ENCODE data around the gene ENTPD2. TPM values are rescaled to one million over a fixed set of nuclear protein-coding genes. Genes with fewer than 3 reads are reported as not detected.

Gene ENTPD2
- total RNA-seq, 1 donor from 2014 or later, result 0.19 TPM

GRCh38 chr9:137015976-137016375 is 37.9 kb downstream of the ENTPD2 start:
- H3K27ac Mint-ChIP-seq, result no peak overlapping the region

DNA sequence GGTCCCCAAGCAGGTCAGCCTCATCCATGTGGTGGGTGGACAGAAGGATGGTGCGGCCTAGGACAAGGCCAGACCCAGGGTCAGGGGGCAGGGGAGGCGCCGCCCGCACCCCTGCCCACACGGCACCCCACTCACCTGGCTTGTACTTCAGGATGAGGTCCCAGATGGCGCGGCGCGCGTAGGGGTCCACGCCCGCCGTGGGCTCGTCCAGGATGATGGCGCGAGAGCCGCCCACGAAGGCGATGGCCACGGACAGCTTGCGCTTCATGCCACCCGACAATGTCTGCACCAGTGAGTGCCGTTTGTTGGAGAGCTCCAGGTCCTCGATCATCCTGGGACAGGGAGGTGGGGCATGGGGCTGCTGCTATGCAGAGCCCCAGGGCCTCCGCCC is 38.3 kb downstream of the ENTPD2 start:
- H3K36me3 Mint-ChIP-seq (ENCODE audit: insufficient read depth), result peaks cover 1% of the 10 kb centered on the region
- no peaks in the 10 kb centered on the region for H3K27me3 Mint-ChIP-seq
- no peaks in the 10 kb centered on the region for H3K4me1 Mint-ChIP-seq (ENCODE audit: low read depth)
- TF ChIP-seq, protein P1, sequence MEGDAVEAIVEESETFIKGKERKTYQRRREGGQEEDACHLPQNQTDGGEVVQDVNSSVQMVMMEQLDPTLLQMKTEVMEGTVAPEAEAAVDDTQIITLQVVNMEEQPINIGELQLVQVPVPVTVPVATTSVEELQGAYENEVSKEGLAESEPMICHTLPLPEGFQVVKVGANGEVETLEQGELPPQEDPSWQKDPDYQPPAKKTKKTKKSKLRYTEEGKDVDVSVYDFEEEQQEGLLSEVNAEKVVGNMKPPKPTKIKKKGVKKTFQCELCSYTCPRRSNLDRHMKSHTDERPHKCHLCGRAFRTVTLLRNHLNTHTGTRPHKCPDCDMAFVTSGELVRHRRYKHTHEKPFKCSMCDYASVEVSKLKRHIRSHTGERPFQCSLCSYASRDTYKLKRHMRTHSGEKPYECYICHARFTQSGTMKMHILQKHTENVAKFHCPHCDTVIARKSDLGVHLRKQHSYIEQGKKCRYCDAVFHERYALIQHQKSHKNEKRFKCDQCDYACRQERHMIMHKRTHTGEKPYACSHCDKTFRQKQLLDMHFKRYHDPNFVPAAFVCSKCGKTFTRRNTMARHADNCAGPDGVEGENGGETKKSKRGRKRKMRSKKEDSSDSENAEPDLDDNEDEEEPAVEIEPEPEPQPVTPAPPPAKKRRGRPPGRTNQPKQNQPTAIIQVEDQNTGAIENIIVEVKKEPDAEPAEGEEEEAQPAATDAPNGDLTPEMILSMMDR (IDR thresholded peaks at IDR 0.05; ENCODE audit: unreplicated experiment), result no peak
- H3K27ac Mint-ChIP-seq, result no peak overlapping the region
- H3K9me3 Mint-ChIP-seq (ENCODE audit: low read depth), result no peaks in the 10 kb centered on the region
- DNase-seq (ENCODE audit: low spot score, unreplicated experiment), result no peak
- no peak overlapping the region for H3K4me3 Mint-ChIP-seq (ENCODE audit: low read depth)

More at GRCh38 chr9:137015976-137016375, 37.9 kb downstream of the ENTPD2 start:
- Mint-ChIP-seq H3K4me1 (ENCODE audit: low read depth) (no peaks in the 10 kb centered on the region), H3K36me3 (ENCODE audit: insufficient read depth) (peaks cover 1% of the 10 kb centered on the region), H3K9me3 (ENCODE audit: low read depth) (no peaks in the 10 kb centered on the region), H3K27me3 (no peaks in the 10 kb centered on the region), H3K4me3 (ENCODE audit: low read depth) (no peak overlapping the region)
- TF ChIP-seq, protein P1 (IDR thresholded peaks at IDR 0.05; ENCODE audit: unreplicated experiment), result no peak
- no peak for DNase-seq (ENCODE audit: low spot score, unreplicated experiment)

GRCh38 chr9:137014776-137015539 is 38.9 kb downstream of the ENTPD2 start:
- no peak for DNase-seq (ENCODE audit: low spot score, unreplicated experiment)
- Mint-ChIP-seq H3K27ac (no peak overlapping the region), H3K27me3 (no peaks in the 10 kb centered on the region), H3K36me3 (ENCODE audit: insufficient read depth) (peaks cover 1% of the 10 kb centered on the region), H3K4me3 (ENCODE audit: low read depth) (no peak overlapping the region), H3K9me3 (ENCODE audit: low read depth) (no peaks in the 10 kb centered on the region), H3K4me1 (ENCODE audit: low read depth) (no peaks in the 10 kb centered on the region)
- TF ChIP-seq, protein P1 (IDR thresholded peaks at IDR 0.05; ENCODE audit: unreplicated experiment), result no peak

DNA sequence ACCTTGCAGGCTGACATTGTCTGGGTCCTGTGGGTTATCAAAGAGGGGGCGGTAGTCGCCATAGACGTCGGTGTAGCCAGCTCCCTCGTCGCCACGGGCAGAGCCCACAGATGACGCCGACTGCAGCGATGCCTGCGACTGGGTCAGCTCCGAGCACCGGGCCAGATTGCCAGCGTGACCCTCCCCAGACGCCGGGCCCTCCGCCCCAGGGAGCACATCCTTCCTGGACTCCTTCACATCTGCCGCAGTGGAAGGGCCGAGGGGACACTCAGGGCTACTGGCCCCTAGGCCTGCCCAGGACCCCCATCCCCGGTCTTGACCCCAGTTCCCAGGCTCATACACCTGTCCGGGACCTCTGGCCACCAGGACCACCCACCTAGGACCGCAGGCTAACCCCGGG is 39.7 kb downstream of the ENTPD2 start:
- DNase-seq (ENCODE audit: low spot score, unreplicated experiment), result no peak
- Mint-ChIP-seq H3K9me3 (ENCODE audit: low read depth) (no peaks in the 10 kb centered on the region), H3K36me3 (ENCODE audit: insufficient read depth) (peaks cover 3% of the 10 kb centered on the region), H3K27ac (no peak overlapping the region), H3K4me3 (ENCODE audit: low read depth) (no peak overlapping the region), H3K27me3 (no peaks in the 10 kb centered on the region), H3K4me1 (ENCODE audit: low read depth) (no peaks in the 10 kb centered on the region)
- TF ChIP-seq, protein P1 (IDR thresholded peaks at IDR 0.05; ENCODE audit: unreplicated experiment), result no peak

- no peak for DNase-seq (ENCODE audit: low spot score, unreplicated experiment)
- TF ChIP-seq, protein P1 (IDR thresholded peaks at IDR 0.05; ENCODE audit: unreplicated experiment), result no peak
- H3K4me3 Mint-ChIP-seq (ENCODE audit: low read depth), result no peak overlapping the region
- H3K27ac Mint-ChIP-seq, result no peak overlapping the region
- H3K4me1 Mint-ChIP-seq (ENCODE audit: low read depth), result no peaks in the 10 kb centered on the region
- no peaks in the 10 kb centered on the region for H3K27me3 Mint-ChIP-seq
- no peaks in the 10 kb centered on the region for H3K9me3 Mint-ChIP-seq (ENCODE audit: low read depth)
- H3K36me3 Mint-ChIP-seq (ENCODE audit: insufficient read depth), result peaks cover 3% of the 10 kb centered on the region
Observed at GRCh38 chr9:137013571-137013940, 40.3 kb downstream of the ENTPD2 start.

Data from progenitor cell of endocrine pancreas (in vitro differentiated cells).